Measurements from ENCODE around the gene KCP.

The KCP gene

DNA sequence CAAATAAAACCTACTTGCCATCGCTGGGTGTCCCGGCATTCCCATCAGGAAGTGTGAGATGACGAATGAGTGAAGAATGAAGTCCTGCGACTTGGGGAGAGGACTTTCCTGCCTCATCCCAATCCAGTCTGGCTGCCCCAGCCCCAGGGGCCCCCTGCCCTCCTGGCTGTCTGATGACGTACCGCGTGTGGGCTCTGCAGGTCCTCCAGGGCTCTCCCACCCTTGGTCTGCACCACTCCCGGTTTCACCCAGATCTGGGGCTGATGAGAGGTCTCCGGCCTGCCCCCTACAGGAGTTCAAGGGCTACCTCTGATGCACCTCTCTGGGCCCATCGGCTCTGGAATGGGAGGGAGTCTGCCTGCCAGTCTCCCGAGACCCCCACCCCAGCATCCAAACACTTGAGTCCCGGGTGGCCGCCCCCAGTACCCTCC lies 38.1 kb downstream of the KCP start:
- no peak for DNase-seq (ENCODE audit: extremely low read depth, insufficient read length)
- Histone ChIP-seq H3K36me3 (ENCODE audit: control insufficient read depth, insufficient read depth, low read length) (no peaks in the 10 kb centered on the region; the same call in none of the 2 replicates), H3K27me3 (replicated peaks; ENCODE audit: control insufficient read depth, insufficient read depth, low read length) (no peaks in the 10 kb centered on the region), H3K4me3 (replicated peaks; ENCODE audit: low read depth, low read length) (no peak overlapping the region)
- TF ChIP-seq, protein P1, sequence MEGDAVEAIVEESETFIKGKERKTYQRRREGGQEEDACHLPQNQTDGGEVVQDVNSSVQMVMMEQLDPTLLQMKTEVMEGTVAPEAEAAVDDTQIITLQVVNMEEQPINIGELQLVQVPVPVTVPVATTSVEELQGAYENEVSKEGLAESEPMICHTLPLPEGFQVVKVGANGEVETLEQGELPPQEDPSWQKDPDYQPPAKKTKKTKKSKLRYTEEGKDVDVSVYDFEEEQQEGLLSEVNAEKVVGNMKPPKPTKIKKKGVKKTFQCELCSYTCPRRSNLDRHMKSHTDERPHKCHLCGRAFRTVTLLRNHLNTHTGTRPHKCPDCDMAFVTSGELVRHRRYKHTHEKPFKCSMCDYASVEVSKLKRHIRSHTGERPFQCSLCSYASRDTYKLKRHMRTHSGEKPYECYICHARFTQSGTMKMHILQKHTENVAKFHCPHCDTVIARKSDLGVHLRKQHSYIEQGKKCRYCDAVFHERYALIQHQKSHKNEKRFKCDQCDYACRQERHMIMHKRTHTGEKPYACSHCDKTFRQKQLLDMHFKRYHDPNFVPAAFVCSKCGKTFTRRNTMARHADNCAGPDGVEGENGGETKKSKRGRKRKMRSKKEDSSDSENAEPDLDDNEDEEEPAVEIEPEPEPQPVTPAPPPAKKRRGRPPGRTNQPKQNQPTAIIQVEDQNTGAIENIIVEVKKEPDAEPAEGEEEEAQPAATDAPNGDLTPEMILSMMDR (IDR thresholded peaks at IDR 0.05; ENCODE audit: insufficient read depth, low read length, poor library complexity, severe bottlenecking): peak; percentile 9

DNA sequence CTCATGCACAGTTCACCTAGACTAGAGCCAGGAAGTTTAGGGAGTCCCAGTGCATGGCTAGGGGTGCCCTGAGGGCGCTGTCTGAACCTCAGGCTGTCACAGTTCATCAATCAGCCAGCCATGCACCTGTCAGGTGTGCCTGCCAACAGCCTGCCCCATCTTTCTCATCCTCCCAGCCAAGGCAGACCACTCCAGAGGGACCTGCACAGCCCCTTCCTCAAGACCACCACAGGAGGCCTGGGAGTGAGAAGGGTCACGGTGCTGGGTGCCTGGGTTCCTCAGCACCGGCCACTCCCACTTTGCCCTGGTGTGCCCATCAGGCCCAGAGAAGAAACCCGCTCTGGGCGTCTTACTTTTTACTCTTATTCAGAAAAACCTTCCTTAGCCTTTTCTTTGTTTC lies 39.5 kb downstream of the KCP start:
- TF ChIP-seq, protein P1 (IDR thresholded peaks at IDR 0.05; ENCODE audit: insufficient read depth, low read length, poor library complexity, severe bottlenecking): no peak
- DNase-seq (ENCODE audit: extremely low read depth, insufficient read length): no peak
- Histone ChIP-seq H3K27me3 (replicated peaks; ENCODE audit: control insufficient read depth, insufficient read depth, low read length) (no peaks in the 10 kb centered on the region), H3K4me3 (replicated peaks; ENCODE audit: low read depth, low read length) (no peak overlapping the region), H3K36me3 (ENCODE audit: control insufficient read depth, insufficient read depth, low read length) (peaks cover 1% of the 10 kb centered on the region)

DNA sequence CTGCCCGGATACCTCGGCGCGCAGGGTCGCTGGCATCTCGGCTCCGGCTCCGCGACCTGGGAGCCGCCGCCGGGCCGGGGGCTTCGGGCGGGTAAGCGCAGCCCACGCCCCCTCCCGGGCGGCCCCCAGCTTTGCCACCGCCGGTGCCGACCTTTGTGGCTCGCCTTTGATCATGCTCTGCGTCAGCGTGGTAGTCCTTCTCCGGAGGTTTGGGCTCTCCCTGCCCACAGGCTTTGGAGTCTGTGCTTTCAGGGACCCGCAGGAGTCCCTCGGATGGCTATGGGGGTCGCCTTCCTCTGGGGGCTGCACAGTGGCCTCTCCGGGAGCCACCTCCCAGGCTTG lies 40.6 kb downstream of the KCP start:
- no peak for DNase-seq (ENCODE audit: extremely low read depth, insufficient read length)
- Histone ChIP-seq H3K4me3 (replicated peaks; ENCODE audit: low read depth, low read length) (peak overlapping the region; percentile 47; the same call in 1 of the 2 replicates), H3K27me3 (replicated peaks; ENCODE audit: control insufficient read depth, insufficient read depth, low read length) (no peaks in the 10 kb centered on the region), H3K36me3 (ENCODE audit: control insufficient read depth, insufficient read depth, low read length) (peaks cover 10% of the 10 kb centered on the region)
- TF ChIP-seq, protein P1 (IDR thresholded peaks at IDR 0.05; ENCODE audit: insufficient read depth, low read length, poor library complexity, severe bottlenecking): no peak

DNA sequence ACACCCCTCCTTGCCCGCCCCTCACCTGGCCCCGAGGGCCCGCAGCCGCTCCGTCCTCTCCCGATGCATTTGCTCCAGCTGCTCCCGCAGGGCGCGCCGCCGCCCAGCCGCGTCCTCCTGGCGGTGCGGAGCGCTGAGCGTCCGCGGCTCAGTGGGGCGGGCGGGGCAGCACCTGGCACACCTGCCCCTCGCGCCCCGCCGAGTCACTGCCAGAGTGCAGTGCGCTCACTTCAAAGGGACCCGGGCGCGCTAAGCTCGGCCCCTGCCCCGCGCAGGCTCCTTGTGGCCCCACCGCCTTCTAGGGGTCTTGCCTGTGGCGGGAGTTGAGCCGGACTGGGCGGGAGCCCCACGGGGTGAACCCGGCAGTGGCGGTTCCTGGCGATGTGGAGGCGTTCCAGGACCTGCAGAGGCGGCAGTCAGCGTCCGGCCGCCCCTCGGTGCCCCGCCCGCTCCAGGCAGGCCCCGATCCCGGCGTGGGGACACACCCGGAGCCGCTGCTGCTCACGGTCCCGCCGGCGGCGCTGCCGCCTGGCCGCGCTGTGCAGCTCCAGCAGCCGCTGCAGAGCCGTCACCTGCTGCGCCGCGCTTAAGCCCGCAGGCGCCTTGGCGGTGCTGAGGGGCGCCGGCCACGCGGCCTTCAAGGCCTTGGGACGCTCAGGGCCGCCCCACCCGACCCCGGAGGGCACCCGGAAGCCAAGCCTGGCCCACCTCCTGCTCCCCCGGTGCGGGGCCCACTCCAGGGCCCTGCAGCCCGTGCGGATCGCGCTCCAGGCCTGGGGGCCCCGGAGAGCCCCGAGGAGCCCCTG lies 41.2 kb downstream of the KCP start:
- H3K36me3 ChIP-seq (ENCODE audit: control insufficient read depth, insufficient read depth, low read length): peaks cover 14% of the 10 kb centered on the region
- peak overlapping the region; percentile 47 for H3K4me3 ChIP-seq (replicated peaks; ENCODE audit: low read depth, low read length)
- peak; percentile 74 for DNase-seq (ENCODE audit: extremely low read depth, insufficient read length)
- TF ChIP-seq, protein P1 (IDR thresholded peaks at IDR 0.05; ENCODE audit: insufficient read depth, low read length, poor library complexity, severe bottlenecking): no peak
- H3K27me3 ChIP-seq (replicated peaks; ENCODE audit: control insufficient read depth, insufficient read depth, low read length): no peaks in the 10 kb centered on the region

DNA sequence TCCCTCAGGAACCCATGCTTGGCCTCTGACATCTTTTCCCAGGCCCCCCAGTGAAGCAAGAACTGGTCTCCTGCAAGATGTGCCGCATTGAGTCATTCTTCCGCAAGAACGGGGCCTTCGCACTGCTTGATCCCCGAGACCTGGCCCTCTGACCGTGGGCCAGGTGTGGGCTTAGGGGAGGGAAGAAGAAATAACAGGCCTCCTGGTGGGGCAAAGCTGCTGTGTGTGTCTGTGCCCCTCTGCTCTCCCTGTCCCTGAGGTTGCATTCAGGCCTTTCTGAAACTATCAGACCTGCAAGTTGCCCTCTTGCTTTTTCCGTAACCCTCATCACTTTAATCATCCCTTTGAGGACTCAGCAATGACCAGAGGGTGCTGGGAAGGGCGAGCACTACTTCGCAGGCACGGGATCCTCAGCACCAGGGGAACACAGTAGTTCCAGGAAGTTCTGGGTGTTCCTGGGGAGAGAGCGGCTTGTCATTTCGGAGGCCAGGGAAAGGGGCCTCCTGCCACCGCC lies 41.8 kb downstream of the KCP start:
- Histone ChIP-seq H3K27me3 (replicated peaks; ENCODE audit: control insufficient read depth, insufficient read depth, low read length) (no peaks in the 10 kb centered on the region), H3K4me3 (replicated peaks; ENCODE audit: low read depth, low read length) (no peak overlapping the region), H3K36me3 (ENCODE audit: control insufficient read depth, insufficient read depth, low read length) (peaks cover 14% of the 10 kb centered on the region)
- DNase-seq (ENCODE audit: extremely low read depth, insufficient read length): no peak
- TF ChIP-seq, protein P1 (IDR thresholded peaks at IDR 0.05; ENCODE audit: insufficient read depth, low read length, poor library complexity, severe bottlenecking): no peak
